Neural cell (in vitro differentiated cells): ENCODE measurements around the gene SH3BP5. TPM values are rescaled to one million over a fixed set of nuclear protein-coding genes. Genes with fewer than 3 reads are reported as not detected.

Source experiments
- H2AFZ ChIP-seq: fragments of 200-600, 300-800 bp; sonication (generic), shearing (Covaris generic); 2 replicates; pipeline ENCODE4 v1.6.0; 2014; ENCODE audit warnings: low read depth, mild to moderate bottlenecking, antibody characterized with exemption, low read length, moderate library complexity
- H3F3A ChIP-seq: fragments of 200-600 bp; shearing (Covaris generic); 2 replicates; pipeline ENCODE4 v1.6.1; 2016; ENCODE audit warnings: mild to moderate bottlenecking, moderate library complexity, mixed read lengths, antibody characterized with exemption, low read length; ENCODE audit not compliant: insufficient read depth, poor library complexity, severe bottlenecking
- H3K27ac ChIP-seq: fragments of 200-600, 300-800 bp; sonication (generic), shearing (Covaris generic); 2 replicates; pipeline ENCODE4 v1.5.1; 2014; ENCODE audit warnings: mild to moderate bottlenecking, low read length, moderate library complexity
- H3K27me3 ChIP-seq: fragments of 300-800, 200-600 bp; sonication (generic), shearing (Covaris generic); 2 replicates; pipeline ENCODE4 v1.6.0; 2014; ENCODE audit warnings: mild to moderate bottlenecking, low read depth, low read length, moderate library complexity; ENCODE audit not compliant: insufficient read depth
- H3K36me3 ChIP-seq: fragments of 300-800, 200-600 bp; sonication (generic), shearing (Covaris generic); 2 replicates; pipeline ENCODE4 v1.5.1; 2014; ENCODE audit warnings: mild to moderate bottlenecking, antibody characterized with exemption, low read length, moderate library complexity; ENCODE audit not compliant: insufficient read depth
- H3K4me2 ChIP-seq: fragments of 300-800, 200-600 bp; sonication (generic), shearing (Covaris generic); 2 replicates; pipeline ENCODE4 v1.6.0; 2014; ENCODE audit warnings: mild to moderate bottlenecking, low read length
- H3K4me3 ChIP-seq: fragments of 300-800, 200-600 bp; sonication (generic), shearing (Covaris generic); 2 replicates; pipeline ENCODE4 v1.5.1; 2014; ENCODE audit warnings: mild to moderate bottlenecking, low read length, moderate library complexity
- H3K79me2 ChIP-seq: fragments of 200-600 bp; shearing (Covaris generic); replicated peaks from 2 replicates; pipeline ENCODE4 v1.6.0; 2014; ENCODE audit warnings: mild to moderate bottlenecking, low read length, moderate library complexity; ENCODE audit not compliant: insufficient read depth
- H3K9ac ChIP-seq: fragments of 300-800, 200-600 bp; sonication (generic), shearing (Covaris generic); 2 replicates; pipeline ENCODE4 v1.6.1; 2016; ENCODE audit warnings: mild to moderate bottlenecking, low read length, mixed read lengths
- H3K9me2 ChIP-seq: fragments of 200-600 bp; shearing (Covaris generic); 2 replicates; pipeline ENCODE4 v1.6.1; 2016; ENCODE audit warnings: mild to moderate bottlenecking, low read length, mixed read lengths; ENCODE audit not compliant: insufficient read depth
- H3K9me3 ChIP-seq: fragments of 200-600, 300-800 bp; sonication (generic), shearing (Covaris generic); 2 replicates; pipeline ENCODE4 v1.6.1; 2016; ENCODE audit warnings: mild to moderate bottlenecking, mixed run types, low read length, moderate library complexity, mixed read lengths
- H4K20me1 ChIP-seq: fragments of 200-600 bp; shearing (Covaris generic); 2 replicates; pipeline ENCODE4 v1.6.1; 2016; ENCODE audit warnings: mild to moderate bottlenecking, mixed run types; ENCODE audit not compliant: insufficient read depth
- EP300 ChIP-seq: fragments of 450-650 bp; conservative IDR thresholded peaks from 2 replicates; pipeline ENCODE4 v1.6.1; 2014; ENCODE audit warnings: antibody characterized with exemption, mild to moderate bottlenecking, moderate library complexity; ENCODE audit not compliant: poor library complexity, severe bottlenecking
- EZH2 ChIP-seq: fragments of 200-600, 300-800 bp; shearing (Covaris generic), sonication (generic); IDR thresholded peaks from 2 replicates; pipeline ENCODE4 v1.6.1; 2014; ENCODE audit warnings: antibody characterized with exemption, low read length, borderline replicate concordance, mild to moderate bottlenecking; ENCODE audit not compliant: insufficient read depth, poor library complexity, severe bottlenecking
- MXI1 ChIP-seq: fragments of 450-650 bp; conservative IDR thresholded peaks from 2 replicates; pipeline ENCODE4 v1.6.1; 2014; ENCODE audit warnings: antibody characterized with exemption, mild to moderate bottlenecking; ENCODE audit not compliant: poor library complexity, severe bottlenecking
- POLR2AphosphoS5 ChIP-seq: IDR thresholded peaks from 2 replicates; pipeline ENCODE4 v1.6.1; 2012
- RAD21 ChIP-seq: fragments of 450-650 bp; conservative IDR thresholded peaks from 2 replicates; pipeline ENCODE4 v1.6.1; 2014; ENCODE audit warnings: antibody characterized with exemption, mild to moderate bottlenecking, moderate library complexity
- REST ChIP-seq: IDR thresholded peaks from 2 replicates; pipeline ENCODE4 v1.6.1; 2012; ENCODE audit warnings: borderline replicate concordance
- SMC3 ChIP-seq: fragments of 450-650 bp; conservative IDR thresholded peaks from 2 replicates; pipeline ENCODE4 v1.6.1; 2014; ENCODE audit warnings: antibody characterized with exemption, mild to moderate bottlenecking, moderate library complexity; ENCODE audit not compliant: poor library complexity
- TAF1 ChIP-seq: IDR thresholded peaks from 2 replicates; pipeline ENCODE4 v1.6.1; 2012; ENCODE audit warnings: low read depth
- polyA plus RNA-seq: library from polyadenylated mRNA; depleted of rRNA; stranded (reverse); fragments of >200 nt; gene quantifications from 2 replicates; pipeline ENCODE4 v1.2.3, GENCODE V29; 2014
- TF ChIP-seq, protein P1 (sequence below): fragments of 450-650 bp; IDR thresholded peaks from 2 replicates; pipeline ENCODE4 v1.5.1; 2014; ENCODE audit warnings: antibody characterized with exemption, mild to moderate bottlenecking, moderate library complexity; ENCODE audit not compliant: poor library complexity, severe bottlenecking

SH3BP5 gene
- polyA plus RNA-seq, 1 donor from 2014 or later: 166 TPM

DNA sequence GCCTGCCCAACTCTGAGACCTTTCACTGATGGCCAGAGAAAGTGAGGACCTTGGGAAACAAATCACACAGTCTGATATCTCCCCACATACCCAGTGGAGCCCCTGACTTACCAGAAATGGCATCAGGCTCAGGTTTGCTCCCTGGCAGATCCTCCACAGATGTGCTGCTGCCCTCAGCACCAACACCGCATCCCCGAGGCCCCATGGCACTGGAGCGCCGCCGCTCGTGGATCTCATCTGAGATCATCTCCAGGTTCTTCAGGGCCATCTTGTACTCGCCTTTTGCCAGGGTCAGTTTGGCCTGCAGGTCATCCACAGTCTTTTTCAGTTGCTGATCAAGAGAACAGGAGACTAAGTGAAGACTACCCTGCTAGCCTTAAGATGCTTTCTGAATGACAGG is 73.7 kb downstream of the SH3BP5 start:
- Histone ChIP-seq H4K20me1 (peaks cover 5% of the 10 kb centered on the region), H3F3A (no peaks in the 10 kb centered on the region), H3K79me2 (no peaks in the 10 kb centered on the region), H3K9me3 (no peaks in the 10 kb centered on the region), H3K4me3 (no peak overlapping the region), H2AFZ (no peak overlapping the region), H3K9ac (no peak overlapping the region), H3K4me2 (no peak overlapping the region), H3K9me2 (no peaks in the 10 kb centered on the region), H3K36me3 (peaks cover 27% of the 10 kb centered on the region), H3K27me3 (no peaks in the 10 kb centered on the region), H3K27ac (no peak overlapping the region)
- TF ChIP-seq RAD21 (no peak), TAF1 (no peak), REST (no peak), EP300 (no peak), SMC3 (no peak), POLR2AphosphoS5 (no peak), MXI1 (no peak), EZH2 (no peak)
- TF ChIP-seq, protein P1, sequence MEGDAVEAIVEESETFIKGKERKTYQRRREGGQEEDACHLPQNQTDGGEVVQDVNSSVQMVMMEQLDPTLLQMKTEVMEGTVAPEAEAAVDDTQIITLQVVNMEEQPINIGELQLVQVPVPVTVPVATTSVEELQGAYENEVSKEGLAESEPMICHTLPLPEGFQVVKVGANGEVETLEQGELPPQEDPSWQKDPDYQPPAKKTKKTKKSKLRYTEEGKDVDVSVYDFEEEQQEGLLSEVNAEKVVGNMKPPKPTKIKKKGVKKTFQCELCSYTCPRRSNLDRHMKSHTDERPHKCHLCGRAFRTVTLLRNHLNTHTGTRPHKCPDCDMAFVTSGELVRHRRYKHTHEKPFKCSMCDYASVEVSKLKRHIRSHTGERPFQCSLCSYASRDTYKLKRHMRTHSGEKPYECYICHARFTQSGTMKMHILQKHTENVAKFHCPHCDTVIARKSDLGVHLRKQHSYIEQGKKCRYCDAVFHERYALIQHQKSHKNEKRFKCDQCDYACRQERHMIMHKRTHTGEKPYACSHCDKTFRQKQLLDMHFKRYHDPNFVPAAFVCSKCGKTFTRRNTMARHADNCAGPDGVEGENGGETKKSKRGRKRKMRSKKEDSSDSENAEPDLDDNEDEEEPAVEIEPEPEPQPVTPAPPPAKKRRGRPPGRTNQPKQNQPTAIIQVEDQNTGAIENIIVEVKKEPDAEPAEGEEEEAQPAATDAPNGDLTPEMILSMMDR: no peak

DNA sequence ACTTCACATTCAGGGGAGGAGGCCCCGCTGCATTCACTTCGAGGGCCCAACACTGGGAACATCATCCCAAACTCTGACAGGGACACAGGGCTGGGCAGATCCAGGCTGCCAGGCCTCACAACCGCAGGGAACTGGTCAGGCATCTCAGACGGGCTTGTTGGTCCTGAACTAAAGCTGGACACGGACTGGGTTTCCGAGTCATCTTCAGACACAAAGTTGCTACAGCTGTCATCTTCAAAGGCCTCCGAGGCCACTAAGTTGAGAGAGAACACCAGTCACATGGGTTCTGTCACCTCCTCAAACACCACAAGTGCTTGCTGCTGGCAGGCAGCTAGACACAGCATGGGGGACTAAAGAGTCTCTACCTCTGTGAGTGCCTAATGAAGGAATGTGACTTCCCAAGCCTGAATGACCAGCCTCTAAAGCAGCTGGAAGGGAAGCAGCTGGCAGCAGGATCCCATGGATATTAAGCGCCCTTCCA is 75.5 kb downstream of the SH3BP5 start:
- no peak overlapping the region for H3K4me2 ChIP-seq
- H2AFZ ChIP-seq: no peak overlapping the region
- H3K9ac ChIP-seq: no peak overlapping the region
- TF ChIP-seq RAD21 (no peak), POLR2AphosphoS5 (no peak), REST (no peak), TAF1 (no peak), SMC3 (no peak), EZH2 (no peak), EP300 (no peak), MXI1 (no peak)
- TF ChIP-seq, protein P1: no peak
- H3K4me3 ChIP-seq: no peak overlapping the region
- peaks cover 1% of the 10 kb centered on the region for H4K20me1 ChIP-seq
- no peaks in the 10 kb centered on the region for H3K79me2 ChIP-seq
- H3K9me3 ChIP-seq: no peaks in the 10 kb centered on the region
- H3K27ac ChIP-seq: no peak overlapping the region
- H3K9me2 ChIP-seq: no peaks in the 10 kb centered on the region
- H3K36me3 ChIP-seq: peaks cover 27% of the 10 kb centered on the region
- H3K27me3 ChIP-seq: no peaks in the 10 kb centered on the region
- no peaks in the 10 kb centered on the region for H3F3A ChIP-seq
